Mesodermal cell (in vitro differentiated cells): ENCODE results near the gene ABLIM3.

Experiments
- H3K27ac ChIP-seq: 2 replicates; pipeline ENCODE4 v1.7.0; 2013; ENCODE audit warnings: mild to moderate bottlenecking, low read depth, low read length, moderate library complexity; ENCODE audit not compliant: severe bottlenecking
- H3K36me3 ChIP-seq: 2 replicates; pipeline ENCODE4 v1.7.1; 2013; ENCODE audit warnings: mild to moderate bottlenecking, low read length, moderate library complexity; ENCODE audit not compliant: control insufficient read depth, insufficient read depth
- H3K4me1 ChIP-seq: one replicate; pipeline ENCODE4 v1.7.1; 2013; ENCODE audit warnings: mild to moderate bottlenecking, low read length; ENCODE audit not compliant: insufficient read depth, control insufficient read depth, poor library complexity, severe bottlenecking
- H3K4me3 ChIP-seq: 2 replicates; pipeline ENCODE4 v1.7.0; 2013; ENCODE audit warnings: low read length, control low read depth, mild to moderate bottlenecking; ENCODE audit not compliant: insufficient read depth, poor library complexity, severe bottlenecking; ENCODE audit errors: extremely low read depth
- H3K9me3 ChIP-seq: 2 replicates; pipeline ENCODE4 v1.7.1; 2013; ENCODE audit warnings: mild to moderate bottlenecking, low read length, moderate library complexity; ENCODE audit not compliant: control insufficient read depth
- WGBS, 2 experiments: methylation state at CpG; one replicate each; pipeline ENCODE4 v1.1.5; 2013; ENCODE audit warnings: missing lambda C conversion rate in 2 of 2; ENCODE audit not compliant: insufficient coverage in 2 of 2; 5-methylcytosine and 5-hydroxymethylcytosine counted together

ABLIM3 gene

GRCh38 chr5:149188383-149188782, 47.1 kb downstream of the ABLIM3 start:
- Histone ChIP-seq H3K9me3 (no peaks in the 10 kb centered on the region), H3K27ac (no peak overlapping the region), H3K4me3 (no peak overlapping the region), H3K36me3 (no peaks in the 10 kb centered on the region), H3K4me1 (no peaks in the 10 kb centered on the region)
- 94% methylated on average over 3 of the region's 3 CpGs; no CpG with 5 or more reads in 1 of the 2 experiments for WGBS, 2 experiments

GRCh38 chr5:149195337-149195887, 54.1 kb downstream of the ABLIM3 start:
- 87 to 91% methylated on average over 6 of the region's 9 CpGs for WGBS, 2 experiments
- H3K4me1 ChIP-seq: no peaks in the 10 kb centered on the region
- no peak overlapping the region for H3K4me3 ChIP-seq
- no peaks in the 10 kb centered on the region for H3K36me3 ChIP-seq
- no peaks in the 10 kb centered on the region for H3K9me3 ChIP-seq
- H3K27ac ChIP-seq: no peak overlapping the region

- Histone ChIP-seq H3K36me3 (no peaks in the 10 kb centered on the region), H3K27ac (no peak overlapping the region), H3K4me1 (no peaks in the 10 kb centered on the region), H3K9me3 (no peaks in the 10 kb centered on the region), H3K4me3 (no peak overlapping the region)
- no CpG with 5 or more reads among the region's 1 CpG for WGBS, 2 experiments
These were observed 54.7 kb downstream of the ABLIM3 start for GRCh38 chr5:149195962-149196361.

- WGBS, 2 experiments: 85 to 92% methylated on average over 4 to 9 of the region's 9 CpGs
- H3K4me1 ChIP-seq: no peaks in the 10 kb centered on the region
- no peaks in the 10 kb centered on the region for H3K9me3 ChIP-seq
- H3K4me3 ChIP-seq: no peak overlapping the region
- no peak overlapping the region for H3K27ac ChIP-seq
- H3K36me3 ChIP-seq: no peaks in the 10 kb centered on the region
These were observed 56.9 kb downstream of the ABLIM3 start for GRCh38 chr5:149198148-149198547.

- Histone ChIP-seq H3K27ac (no peak overlapping the region), H3K4me3 (no peak overlapping the region), H3K36me3 (no peaks in the 10 kb centered on the region), H3K4me1 (peaks cover 8% of the 10 kb centered on the region), H3K9me3 (no peaks in the 10 kb centered on the region)
- 87 to 94% methylated on average over 4 to 5 of the region's 6 CpGs for whole genome bisulfite sequencing, 2 experiments
These were observed 59.1 kb downstream of the ABLIM3 start for GRCh38 chr5:149200355-149200754.

- Histone ChIP-seq H3K4me1 (peaks cover 12% of the 10 kb centered on the region), H3K36me3 (no peaks in the 10 kb centered on the region), H3K4me3 (no peak overlapping the region), H3K27ac (no peak overlapping the region), H3K9me3 (no peaks in the 10 kb centered on the region)
- 89 to 92% methylated on average over 3 to 5 of the region's 6 CpGs for WGBS, 2 experiments
These were observed 59.9 kb downstream of the ABLIM3 start for GRCh38 chr5:149201121-149201637.

GRCh38 chr5:149202910-149203451, 61.7 kb downstream of the ABLIM3 start:
- H3K9me3 ChIP-seq: no peaks in the 10 kb centered on the region
- no peak overlapping the region for H3K4me3 ChIP-seq
- no peak overlapping the region for H3K27ac ChIP-seq
- H3K4me1 ChIP-seq: peaks cover 19% of the 10 kb centered on the region
- 69 to 79% methylated on average over 1 of the region's 1 CpG for WGBS, 2 experiments
- H3K36me3 ChIP-seq: no peaks in the 10 kb centered on the region

GRCh38 chr5:149203921-149204441, 62.7 kb downstream of the ABLIM3 start:
- H3K4me3 ChIP-seq: no peak overlapping the region
- H3K27ac ChIP-seq: no peak overlapping the region
- peaks cover 19% of the 10 kb centered on the region for H3K4me1 ChIP-seq
- WGBS, 2 experiments: 100% methylated on average over 1 to 2 of the region's 4 CpGs
- H3K9me3 ChIP-seq: no peaks in the 10 kb centered on the region
- no peaks in the 10 kb centered on the region for H3K36me3 ChIP-seq

- peaks cover 33% of the 10 kb centered on the region for H3K4me1 ChIP-seq
- no peak overlapping the region for H3K4me3 ChIP-seq
- no peaks in the 10 kb centered on the region for H3K36me3 ChIP-seq
- no peaks in the 10 kb centered on the region for H3K9me3 ChIP-seq
- H3K27ac ChIP-seq: no peak overlapping the region
- 88 to 92% methylated on average over 7 of the region's 10 CpGs for WGBS, 2 experiments
These were observed 64.6 kb downstream of the ABLIM3 start for GRCh38 chr5:149205625-149206523.

- no peak overlapping the region for H3K27ac ChIP-seq
- no peaks in the 10 kb centered on the region for H3K9me3 ChIP-seq
- 86 to 88% methylated on average over 9 to 10 of the region's 10 CpGs for WGBS, 2 experiments
- no peaks in the 10 kb centered on the region for H3K36me3 ChIP-seq
- peaks cover 39% of the 10 kb centered on the region for H3K4me1 ChIP-seq
- H3K4me3 ChIP-seq: no peak overlapping the region
These were observed 65.3 kb downstream of the ABLIM3 start for GRCh38 chr5:149206524-149207141.
